HepG2 (cell line): Measurements from ENCODE around the gene PLA2G4D. TPM values are rescaled to one million over a fixed set of nuclear protein-coding genes. Genes with fewer than 3 reads are reported as not detected.

Source experiments
- ATAC-seq: fragments of 200-7000 bp; cut with Tn5 transposase; 3 replicates; pipeline ENCODE4 v1.9.1; 2020; ENCODE audit warnings: mild to moderate bottlenecking, moderate library complexity
- BruUV-seq: library from RNA; stranded (reverse); fragments of 400-500 nt; replicated peaks from 2 replicates; lab custom pipeline; 2021; lab: Mats Ljungman, UMichigan
- CTCF ChIA-PET: fragments of 300-600 bp; formaldehyde crosslinking; extraction: SDS; loops from one replicate; lab custom pipeline; 2021; ENCODE audit warnings: low total read pairs, inconsistent platforms, low intra/inter-chr PET ratio; lab: Yijun Ruan, JAX
- POLR2A ChIA-PET: fragments of 350-600 bp; sonication (Branson Sonifier 250); formaldehyde crosslinking; loops from one replicate; lab custom pipeline; 2020; ENCODE audit warnings: antibody characterized with exemption, inconsistent platforms; lab: Yijun Ruan, JAX
- DNase-seq: peaks from one replicate; pipeline ENCODE4 v3.0.0-alpha.2; 2015; ENCODE audit warnings: low spot score
- FAIRE-seq: peaks from 3 replicates; lab custom pipeline; 2011; peaks lifted over from hg19 to GRCh38; lab: Jason Lieb, UNC
- H2AFZ ChIP-seq: one replicate; pipeline ENCODE4 v1.6.1; 2011; ENCODE audit warnings: low read length, inconsistent platforms
- H3K27ac ChIP-seq: fragments of 300-600 bp; 3 replicates; pipeline ENCODE4 v1.8.0; 2011; ENCODE audit warnings: mixed run types, mild to moderate bottlenecking, mixed read lengths, low read length, inconsistent platforms; ENCODE audit not compliant: insufficient read depth; ENCODE audit errors: extremely low read length
- H3K27me3 ChIP-seq, 2 experiments: fragments of 200-600 bp in 1 of 2; 2 replicates in 1 of 2; 3 replicates in 1 of 2; pipeline versions ENCODE4 v1.6.0 to v1.8.0; 2011; ENCODE audit warnings: low read length in 2 of 2, mild to moderate bottlenecking in 2 of 2, moderate library complexity in 2 of 2, inconsistent platforms in 1 of 2; ENCODE audit not compliant: insufficient read depth in 2 of 2, control insufficient read depth in 1 of 2
- H3K36me3 ChIP-seq, 2 experiments: fragments of 200-600 bp in 1 of 2; replicated peaks in 1 of 2; 2 replicates in 1 of 2; 3 replicates in 1 of 2; pipeline versions ENCODE4 v1.5.1 to v1.8.0; 2011; ENCODE audit warnings: low read length in 2 of 2, inconsistent platforms in 1 of 2; ENCODE audit not compliant: insufficient read depth in 2 of 2, control insufficient read depth in 1 of 2
- H3K4me1 ChIP-seq: 2 replicates; pipeline ENCODE4 v1.5.1; 2012; ENCODE audit warnings: low read length, inconsistent platforms; ENCODE audit not compliant: insufficient read depth
- H3K4me2 ChIP-seq: 2 replicates; pipeline ENCODE4 v1.6.0; 2011; ENCODE audit warnings: low read depth, low read length, inconsistent platforms
- H3K4me3 ChIP-seq, 3 experiments: fragments of 200-600 bp in 1 of 3; sonication (generic), shearing (Covaris generic) in 1 of 3; replicated peaks in 1 of 3; 2 replicates each; pipeline ENCODE4 v1.5.1; 2011 to 2016; ENCODE audit warnings: low read length in 3 of 3, inconsistent platforms in 2 of 3, low read depth in 2 of 3, mild to moderate bottlenecking in 2 of 3, control low read depth in 1 of 3, mixed read lengths in 1 of 3; ENCODE audit not compliant: insufficient read depth in 1 of 3
- H3K79me2 ChIP-seq: one replicate; pipeline ENCODE4 v1.6.1; 2011; ENCODE audit warnings: low read length, inconsistent platforms; ENCODE audit not compliant: insufficient read depth
- H3K9ac ChIP-seq: 2 replicates; pipeline ENCODE4 v1.6.0; 2011; ENCODE audit warnings: mild to moderate bottlenecking, low read depth, low read length, inconsistent platforms; ENCODE audit not compliant: insufficient read depth
- H3K9me3 ChIP-seq: 2 replicates; pipeline ENCODE4 v1.5.1; 2012; ENCODE audit warnings: mild to moderate bottlenecking, low read length
- H4K20me1 ChIP-seq: 2 replicates; pipeline ENCODE4 v1.6.0; 2011; ENCODE audit warnings: inconsistent platforms, mild to moderate bottlenecking, low read length, moderate library complexity; ENCODE audit not compliant: insufficient read depth
- NAIF1 ChIP-seq: sonication (generic); formaldehyde crosslinking; IDR thresholded peaks from 2 replicates; pipeline ENCODE4 v1.5.0; 2020; ENCODE audit warnings: mild to moderate bottlenecking, missing genetic modification reagents, borderline replicate concordance
- REL ChIP-seq: sonication (generic); formaldehyde crosslinking; conservative IDR thresholded peaks from 2 replicates; pipeline ENCODE4 v1.8.0; 2022; ENCODE audit warnings: mild to moderate bottlenecking, missing genetic modification reagents, moderate library complexity
- REXO4 ChIP-seq: sonication (generic); formaldehyde crosslinking; IDR thresholded peaks from 2 replicates; pipeline ENCODE4 v1.8.0; 2022; ENCODE audit warnings: missing genetic modification reagents, mild to moderate bottlenecking, borderline replicate concordance
- RFX1 ChIP-seq: fragments of 450-650 bp; IDR thresholded peaks from 2 replicates; pipeline ENCODE4 v1.6.1; 2017
- STAG1 ChIP-seq: sonication (generic); formaldehyde crosslinking; IDR thresholded peaks from 2 replicates; pipeline ENCODE4 v1.4.0; 2020; ENCODE audit warnings: missing genetic modification reagents
- ZBTB26 ChIP-seq: IDR thresholded peaks from 2 replicates; pipeline ENCODE4 v1.6.1; 2016; ENCODE audit warnings: missing compliant biosample characterization, missing genetic modification reagents, borderline replicate concordance
- WGBS: methylation state at CpG from one replicate; pipeline ENCODE4 v1.1.6; 2017; ENCODE audit warnings: low lambda C conversion rate; 5-methylcytosine and 5-hydroxymethylcytosine counted together
- in situ Hi-C: cut with HindIII; loops from 2 replicates; pipeline ENCODE4 v1.10.0; 2017; ENCODE audit warnings: low pct_unique_long_range_greater_than_20kb; ENCODE audit not compliant: extremely low pct_ligation_motif_present
- intact Hi-C: fragments of 100-400 bp; cut with micrococcal nuclease; formaldehyde crosslinking; loops from one replicate; pipeline ENCODE4 v1.10.0; 2022; ENCODE audit not compliant: unreplicated experiment
- polyA plus RNA-seq, 8 experiments: library from polyadenylated mRNA; depleted of rRNA in 3 of 8; stranded (reverse) in 7 of 8; unstranded in 1 of 8; fragments of >200 nt; fragmentation: Illumina TruSeq in 4 of 8; extraction: Trizol in 4 of 8; gene quantifications; 2 replicates each; pipeline versions ENCODE4 v1.2.1 to v1.2.3, GENCODE V29; 2011 to 2016; ENCODE audit warnings: low read depth in 4 of 8, missing spikeins in 1 of 8, mixed read lengths in 1 of 8; ENCODE audit not compliant: insufficient read depth in 1 of 8
- total RNA-seq, 5 experiments: library from RNA; depleted of rRNA; stranded (reverse); fragments of >200 nt; fragmentation: Illumina TruSeq; extraction: Trizol; gene quantifications; 2 replicates each; pipeline ENCODE4 v1.2.3, GENCODE V29; 2016; ENCODE audit warnings: low read depth in 1 of 5

PLA2G4D gene
- total and polyA plus RNA-seq, 2 of the 13 experiments (the other 11 are each of a cell fraction or from before 2014, with no cell fraction given) = 0.04 to 0.21 TPM

DNA sequence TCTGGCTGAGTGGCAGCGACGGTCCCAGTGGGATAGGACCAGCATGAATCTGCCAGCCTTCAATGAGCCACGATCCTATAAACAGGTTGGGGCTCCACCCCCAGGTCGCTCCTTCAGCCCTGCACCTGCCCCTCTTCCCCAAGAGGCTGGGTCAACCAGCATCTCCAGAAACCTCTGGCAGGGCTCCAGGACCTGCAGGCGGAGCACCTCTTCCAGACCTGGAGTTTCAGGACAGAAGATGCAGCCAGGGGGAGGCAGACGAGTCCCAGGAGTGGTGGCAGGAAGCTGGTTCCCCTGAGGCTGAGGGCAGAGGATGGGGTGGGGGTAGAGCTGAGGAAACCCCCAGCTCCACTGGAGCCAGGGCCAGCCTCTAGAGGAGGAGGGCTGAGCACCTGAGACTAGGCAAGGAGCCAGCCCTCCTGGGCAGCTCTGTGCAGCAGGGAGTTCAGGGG is at the start of gene PLA2G4D (continued):
- TF ChIP-seq ZBTB26 (CRISPR knock-in tag) (peak; percentile 34; the same call in 1 of the 2 replicates), NAIF1 (CRISPR knock-in tag) (no peak), STAG1 (CRISPR knock-in tag) (peak; percentile 54)

DNA sequence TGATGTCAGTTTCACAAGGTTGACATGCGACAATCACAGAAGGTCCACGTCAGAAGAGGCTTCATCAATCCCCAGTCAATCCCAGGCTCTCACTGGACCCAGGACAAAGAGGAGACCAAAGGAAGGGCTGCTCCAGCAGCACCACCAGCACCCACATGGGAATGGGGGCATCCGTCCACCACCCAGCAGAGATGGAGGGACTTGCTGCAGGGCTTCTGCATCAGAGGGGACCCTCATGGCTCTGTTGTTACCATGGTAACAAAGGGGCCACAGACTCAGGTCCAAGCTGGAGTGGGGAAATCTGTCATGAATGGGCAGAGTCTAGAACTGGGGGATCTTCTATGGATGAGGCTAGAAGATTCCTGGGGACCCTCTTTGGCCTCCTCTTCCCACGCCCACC is 49.0 kb upstream of the PLA2G4D start:
- Histone ChIP-seq H3K9ac (no peak overlapping the region), H3K27me3 (peaks cover 0 to 29% of the 10 kb centered on the region in 2 experiments; a peak in 2 of 5 replicates), H3K4me3 (no peak overlapping the region), H2AFZ (no peak overlapping the region), H4K20me1 (no peaks in the 10 kb centered on the region), H3K79me2 (no peaks in the 10 kb centered on the region), H3K4me1 (peaks cover 43% of the 10 kb centered on the region), H3K4me2 (no peak overlapping the region), H3K9me3 (peaks cover 15% of the 10 kb centered on the region), H3K36me3 (no peaks in the 10 kb centered on the region), H3K27ac (no peak overlapping the region)
- intact Hi-C loops = no loop called here
- WGBS = 46% methylated on average over 4 of the region's 4 CpGs
- ATAC-seq = no peak
- TF ChIP-seq REL (CRISPR knock-in tag) (no peak), REXO4 (CRISPR knock-in tag) (no peak), RFX1 (peak; percentile 52; the same call in 1 of the 2 replicates)
- ChIA-PET POLR2A (no interaction called here), CTCF (no interaction called here)
- DNase-seq = no peak
- no TSS peak for BruUV-seq
- in situ Hi-C loops = no loop called here
- FAIRE-seq = no peak
